Endodermal cell (in vitro differentiated cells): ENCODE results near the gene KCNQ2. TPM values are rescaled to one million over a fixed set of nuclear protein-coding genes. Genes with fewer than 3 reads are reported as not detected.
A peak's percentile ranks its signal among the peaks of the same experiment; 100 is the strongest.

Experiments used
- DNase-seq: peaks from one replicate; pipeline ENCODE4 v3.0.0-alpha.2; 2017
- H3K27ac ChIP-seq: 2 replicates; pipeline ENCODE4 v1.5.1; 2013; ENCODE audit warnings: mild to moderate bottlenecking, low read depth, low read length, moderate library complexity
- H3K27me3 ChIP-seq: 2 replicates; pipeline ENCODE4 v1.6.1; 2013; ENCODE audit warnings: mild to moderate bottlenecking, low read length, moderate library complexity; ENCODE audit not compliant: insufficient read depth, control insufficient read depth, poor library complexity, severe bottlenecking
- H3K36me3 ChIP-seq: 2 replicates; pipeline ENCODE4 v1.7.0; 2013; ENCODE audit warnings: mild to moderate bottlenecking, low read length, moderate library complexity; ENCODE audit not compliant: control insufficient read depth, insufficient read depth
- H3K4me1 ChIP-seq: one replicate; pipeline ENCODE4 v1.7.0; 2013; ENCODE audit warnings: low read length; ENCODE audit not compliant: control insufficient read depth, insufficient read depth
- H3K4me3 ChIP-seq: 2 replicates; pipeline ENCODE4 v1.5.1; 2013; ENCODE audit warnings: mild to moderate bottlenecking, low read length, moderate library complexity
- H3K9ac ChIP-seq: 2 replicates; pipeline ENCODE4 v1.6.1; 2013; ENCODE audit warnings: mild to moderate bottlenecking, low read length, moderate library complexity; ENCODE audit not compliant: poor library complexity, severe bottlenecking; ENCODE audit errors: extremely low read depth
- H3K9me3 ChIP-seq: 2 replicates; pipeline ENCODE4 v1.6.1; 2013; ENCODE audit warnings: mild to moderate bottlenecking, low read length, moderate library complexity; ENCODE audit not compliant: control insufficient read depth
- H3K27ac Mint-ChIP-seq: 2 replicates; pipeline ENCODE4 v1.8.0; 2020; ENCODE audit warnings: mixed read lengths
- H3K27me3 Mint-ChIP-seq: 2 replicates; pipeline ENCODE4 v1.8.0; 2021; ENCODE audit warnings: mild to moderate bottlenecking, mixed read lengths; ENCODE audit not compliant: insufficient read depth
- H3K36me3 Mint-ChIP-seq: 2 replicates; pipeline ENCODE4 v1.8.0; 2020; ENCODE audit warnings: low read depth, mixed read lengths
- H3K4me1 Mint-ChIP-seq: 2 replicates; pipeline ENCODE4 v1.8.0; 2020; ENCODE audit warnings: mixed read lengths
- H3K4me3 Mint-ChIP-seq: 2 replicates; pipeline ENCODE4 v1.8.0; 2020; ENCODE audit warnings: mild to moderate bottlenecking, moderate library complexity, mixed read lengths
- H3K9me3 Mint-ChIP-seq: 2 replicates; pipeline ENCODE4 v1.8.0; 2020; ENCODE audit warnings: mild to moderate bottlenecking, mixed read lengths
- WGBS, 2 experiments: methylation state at CpG; one replicate each; pipeline versions ENCODE4 v1.1.5 to v1.1.7; 2013; ENCODE audit warnings: missing lambda C conversion rate in 2 of 2, mixed read lengths in 1 of 2; ENCODE audit not compliant: insufficient coverage in 1 of 2, insufficient read length in 1 of 2; 5-methylcytosine and 5-hydroxymethylcytosine counted together
- total RNA-seq, 2 donors: library from RNA; stranded (reverse); fragmentation: NEBNext Ultra II Directional in 1 of 2; extraction: Animal tissue kit (Norgen Biotek cat#: 25700) in 1 of 2; gene quantifications; 2 replicates in 1 of 2; 3 replicates in 1 of 2; pipeline ENCODE4 v1.2.1, GENCODE V29; 2021
- TF ChIP-seq, protein P1 (sequence below): fragments of 200-600 bp; sonication (generic); conservative IDR thresholded peaks from 2 replicates; pipeline ENCODE4 v1.5.0; 2021; ENCODE audit warnings: antibody characterized with exemption, mild to moderate bottlenecking

KCNQ2 gene
- total RNA-seq, 2 donors from 2014 or later = 36.4 to 62.8 TPM

DNA sequence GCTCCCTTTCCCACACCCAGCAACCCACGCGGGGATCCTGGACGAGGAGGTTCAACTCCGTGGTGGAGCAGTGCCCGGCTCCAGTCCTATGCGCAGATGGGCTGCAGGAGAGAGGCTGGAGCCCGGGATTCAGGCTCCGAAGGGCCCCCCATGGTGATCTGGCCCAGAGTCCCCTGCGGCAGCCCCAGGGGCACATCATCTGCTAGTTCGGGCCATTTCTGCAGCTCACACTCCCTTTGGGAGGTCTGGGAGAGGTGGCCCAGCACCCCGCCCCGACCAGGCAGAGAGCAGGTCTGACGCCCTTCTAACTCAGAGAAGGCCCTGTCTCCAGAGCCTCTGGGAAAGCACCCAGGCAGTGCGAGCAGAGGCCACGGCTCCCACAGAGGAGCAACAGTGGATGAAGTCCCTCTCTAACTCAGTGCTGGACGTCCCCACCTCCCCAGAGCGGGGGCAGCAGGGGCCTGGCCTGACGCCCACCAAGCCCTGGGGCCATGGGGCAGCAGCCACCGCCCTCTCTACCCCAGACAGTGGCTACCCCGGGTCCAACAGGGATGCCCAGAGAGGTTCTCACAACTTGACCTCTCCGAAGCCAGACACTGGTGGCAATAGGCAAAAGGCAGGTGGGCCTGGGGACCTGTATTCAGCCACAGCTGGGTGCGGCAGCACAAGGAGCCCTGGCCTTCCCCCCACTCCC lies 3.3 kb downstream of the KCNQ2 start:
- Histone ChIP-seq H3K27me3 (peaks cover 12% of the 10 kb centered on the region), H3K9ac (no peak overlapping the region), H3K27ac (no peak overlapping the region), H3K36me3 (no peaks in the 10 kb centered on the region), H3K4me1 (no peaks in the 10 kb centered on the region), H3K9me3 (no peaks in the 10 kb centered on the region), H3K4me3 (no peak overlapping the region)
- no peak overlapping the region for H3K27ac Mint-ChIP-seq
- no peak overlapping the region for H3K4me3 Mint-ChIP-seq
- H3K9me3 Mint-ChIP-seq = no peaks in the 10 kb centered on the region
- peaks cover 19% of the 10 kb centered on the region for H3K27me3 Mint-ChIP-seq
- H3K4me1 Mint-ChIP-seq = no peaks in the 10 kb centered on the region
- no peaks in the 10 kb centered on the region for H3K36me3 Mint-ChIP-seq
- TF ChIP-seq, protein P1, sequence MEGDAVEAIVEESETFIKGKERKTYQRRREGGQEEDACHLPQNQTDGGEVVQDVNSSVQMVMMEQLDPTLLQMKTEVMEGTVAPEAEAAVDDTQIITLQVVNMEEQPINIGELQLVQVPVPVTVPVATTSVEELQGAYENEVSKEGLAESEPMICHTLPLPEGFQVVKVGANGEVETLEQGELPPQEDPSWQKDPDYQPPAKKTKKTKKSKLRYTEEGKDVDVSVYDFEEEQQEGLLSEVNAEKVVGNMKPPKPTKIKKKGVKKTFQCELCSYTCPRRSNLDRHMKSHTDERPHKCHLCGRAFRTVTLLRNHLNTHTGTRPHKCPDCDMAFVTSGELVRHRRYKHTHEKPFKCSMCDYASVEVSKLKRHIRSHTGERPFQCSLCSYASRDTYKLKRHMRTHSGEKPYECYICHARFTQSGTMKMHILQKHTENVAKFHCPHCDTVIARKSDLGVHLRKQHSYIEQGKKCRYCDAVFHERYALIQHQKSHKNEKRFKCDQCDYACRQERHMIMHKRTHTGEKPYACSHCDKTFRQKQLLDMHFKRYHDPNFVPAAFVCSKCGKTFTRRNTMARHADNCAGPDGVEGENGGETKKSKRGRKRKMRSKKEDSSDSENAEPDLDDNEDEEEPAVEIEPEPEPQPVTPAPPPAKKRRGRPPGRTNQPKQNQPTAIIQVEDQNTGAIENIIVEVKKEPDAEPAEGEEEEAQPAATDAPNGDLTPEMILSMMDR = no peak
- WGBS, 2 experiments = 90 to 96% methylated on average over 16 to 22 of the region's 22 CpGs
- DNase-seq = no peak

DNA sequence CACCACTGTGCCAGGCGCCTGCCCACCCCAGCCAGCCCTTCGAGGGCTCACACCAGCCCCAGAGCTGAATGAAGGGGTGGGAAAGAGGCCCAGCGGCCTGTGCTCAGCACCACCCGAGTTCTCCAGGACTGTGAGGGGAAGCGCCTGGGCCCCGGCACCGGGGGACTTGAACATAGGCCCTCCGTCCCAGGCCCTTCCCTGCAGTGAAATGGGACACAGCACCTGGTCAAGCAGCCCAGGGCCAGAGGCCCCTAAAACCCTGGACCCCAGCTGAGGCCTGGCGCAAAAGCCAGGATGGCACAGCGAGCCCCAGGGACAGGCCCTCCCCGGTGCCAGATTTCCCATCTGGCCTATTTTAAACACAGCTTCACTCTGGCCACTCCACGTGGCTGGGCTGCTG lies 4.0 kb downstream of the KCNQ2 start:
- no peaks in the 10 kb centered on the region for H3K9me3 ChIP-seq
- peaks cover 13% of the 10 kb centered on the region for H3K27me3 Mint-ChIP-seq
- H3K36me3 Mint-ChIP-seq = no peaks in the 10 kb centered on the region
- no peak overlapping the region for H3K27ac ChIP-seq
- no peaks in the 10 kb centered on the region for H3K4me1 Mint-ChIP-seq
- H3K27ac Mint-ChIP-seq = no peak overlapping the region
- H3K4me3 ChIP-seq = no peak overlapping the region
- no peak for DNase-seq
- H3K36me3 ChIP-seq = no peaks in the 10 kb centered on the region
- H3K4me1 ChIP-seq = no peaks in the 10 kb centered on the region
- no peak overlapping the region for H3K9ac ChIP-seq
- H3K9me3 Mint-ChIP-seq = no peaks in the 10 kb centered on the region
- H3K4me3 Mint-ChIP-seq = no peak overlapping the region
- peaks cover 5% of the 10 kb centered on the region for H3K27me3 ChIP-seq
- 93 to 97% methylated on average over 7 to 12 of the region's 12 CpGs for WGBS, 2 experiments
- TF ChIP-seq, protein P1 = no peak

DNA sequence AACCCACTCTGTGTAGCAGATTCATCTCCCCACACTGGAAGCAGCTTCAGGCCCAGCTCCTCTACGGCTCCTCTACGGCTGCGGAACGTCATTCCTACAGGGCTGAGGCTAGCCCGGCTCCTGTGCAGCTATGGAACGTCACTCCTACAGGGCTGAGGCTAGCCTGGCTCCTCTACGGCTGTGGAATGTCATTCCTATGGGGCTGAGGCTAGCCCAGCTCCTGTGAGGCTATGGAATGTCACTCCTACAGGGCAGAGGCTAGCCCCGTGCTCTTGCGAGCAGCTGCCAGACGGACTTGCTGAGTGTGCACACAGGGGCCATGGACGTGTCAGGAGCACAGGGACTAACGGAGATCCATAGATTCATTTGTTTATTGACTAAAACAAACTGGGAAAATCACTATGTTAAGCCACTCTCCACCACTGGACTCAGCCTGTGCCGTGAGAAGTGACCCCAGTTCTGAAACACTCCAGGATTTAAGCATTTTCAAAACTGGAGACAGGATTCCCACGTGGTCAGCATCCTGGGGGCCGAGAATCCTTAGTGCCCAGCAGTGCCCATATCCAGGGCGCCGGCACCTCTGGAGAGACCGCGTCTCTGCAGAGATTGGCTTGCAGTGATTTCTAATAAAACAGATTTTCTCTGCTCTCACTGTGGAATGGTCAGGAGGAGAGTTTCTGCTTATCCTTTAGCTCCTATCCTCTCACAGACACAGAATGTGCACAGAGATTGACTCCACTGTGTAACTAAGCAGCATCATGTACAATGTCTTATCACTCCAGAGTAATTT lies 5.0 kb downstream of the KCNQ2 start:
- TF ChIP-seq, protein P1 = no peak
- H3K36me3 Mint-ChIP-seq = no peaks in the 10 kb centered on the region
- H3K27ac ChIP-seq = no peak overlapping the region
- no peaks in the 10 kb centered on the region for H3K36me3 ChIP-seq
- H3K27ac Mint-ChIP-seq = peak overlapping the region; percentile 41
- H3K4me1 Mint-ChIP-seq = no peaks in the 10 kb centered on the region
- DNase-seq = no peak
- H3K9me3 ChIP-seq = no peaks in the 10 kb centered on the region
- H3K27me3 Mint-ChIP-seq = peaks cover 8% of the 10 kb centered on the region
- H3K9ac ChIP-seq = no peak overlapping the region
- no peak overlapping the region for H3K4me3 Mint-ChIP-seq
- no peaks in the 10 kb centered on the region for H3K27me3 ChIP-seq
- H3K4me3 ChIP-seq = no peak overlapping the region
- WGBS, 2 experiments = 85 to 88% methylated on average over 19 of the region's 19 CpGs
- H3K4me1 ChIP-seq = no peaks in the 10 kb centered on the region
- H3K9me3 Mint-ChIP-seq = no peaks in the 10 kb centered on the region
